Gastroesophageal sphincter (tissue), 3 donors: ENCODE data around the gene ANKRD27.

Experiments used
- EP300 ChIP-seq: sonication (generic); formaldehyde crosslinking; IDR thresholded peaks from one replicate; pipeline ENCODE4 v1.6.1; 2017; ENCODE audit warnings: antibody characterized with exemption, mild to moderate bottlenecking
- POLR2A ChIP-seq, 2 donors: fragments of 450-650 bp; IDR thresholded peaks; one replicate each; pipeline ENCODE4 v1.6.1; 2017; ENCODE audit warnings: antibody characterized with exemption in 2 of 2, mild to moderate bottlenecking in 2 of 2, moderate library complexity in 1 of 2
- POLR2AphosphoS5 ChIP-seq: sonication (generic); formaldehyde crosslinking; IDR thresholded peaks from one replicate; pipeline ENCODE4 v1.6.1; 2017; ENCODE audit warnings: antibody characterized with exemption
- TF ChIP-seq, protein P1 (sequence below), 4 experiments: fragments of 200-600 bp in 2 of 4; fragments of 450-650 bp in 2 of 4; sonication (generic) in 1 of 4; IDR thresholded peaks; one replicate each; pipeline ENCODE4 v1.5.1; 2017 to 2019; ENCODE audit warnings: antibody characterized with exemption in 4 of 4, mild to moderate bottlenecking in 2 of 4, moderate library complexity in 2 of 4

DNA sequence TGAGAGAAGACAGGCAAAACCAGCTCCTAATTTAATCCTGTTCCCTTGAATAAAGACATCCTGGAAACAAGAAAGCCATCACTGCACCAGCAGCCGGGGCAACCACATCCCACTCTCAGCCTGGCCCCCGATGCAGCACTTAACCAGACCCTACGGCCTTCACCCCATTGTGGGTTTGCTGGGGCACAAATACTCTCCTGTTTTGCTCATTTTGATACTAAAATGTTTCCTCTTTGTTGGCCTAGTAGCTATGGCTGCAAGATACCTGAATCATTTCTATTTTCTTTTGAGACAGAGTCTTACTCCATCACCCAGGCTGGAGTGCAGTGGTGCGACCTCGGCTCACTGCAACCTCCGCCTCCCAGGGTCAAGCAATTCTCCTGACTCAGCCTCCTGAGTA, 28.4 kb downstream of the ANKRD27 start:
- TF ChIP-seq, protein P1, sequence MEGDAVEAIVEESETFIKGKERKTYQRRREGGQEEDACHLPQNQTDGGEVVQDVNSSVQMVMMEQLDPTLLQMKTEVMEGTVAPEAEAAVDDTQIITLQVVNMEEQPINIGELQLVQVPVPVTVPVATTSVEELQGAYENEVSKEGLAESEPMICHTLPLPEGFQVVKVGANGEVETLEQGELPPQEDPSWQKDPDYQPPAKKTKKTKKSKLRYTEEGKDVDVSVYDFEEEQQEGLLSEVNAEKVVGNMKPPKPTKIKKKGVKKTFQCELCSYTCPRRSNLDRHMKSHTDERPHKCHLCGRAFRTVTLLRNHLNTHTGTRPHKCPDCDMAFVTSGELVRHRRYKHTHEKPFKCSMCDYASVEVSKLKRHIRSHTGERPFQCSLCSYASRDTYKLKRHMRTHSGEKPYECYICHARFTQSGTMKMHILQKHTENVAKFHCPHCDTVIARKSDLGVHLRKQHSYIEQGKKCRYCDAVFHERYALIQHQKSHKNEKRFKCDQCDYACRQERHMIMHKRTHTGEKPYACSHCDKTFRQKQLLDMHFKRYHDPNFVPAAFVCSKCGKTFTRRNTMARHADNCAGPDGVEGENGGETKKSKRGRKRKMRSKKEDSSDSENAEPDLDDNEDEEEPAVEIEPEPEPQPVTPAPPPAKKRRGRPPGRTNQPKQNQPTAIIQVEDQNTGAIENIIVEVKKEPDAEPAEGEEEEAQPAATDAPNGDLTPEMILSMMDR (IDR thresholded peaks at IDR 0.05), result no peak
- no peak for TF ChIP-seq POLR2A (IDR thresholded peaks at IDR 0.05)
- no peak for TF ChIP-seq POLR2AphosphoS5
- TF ChIP-seq EP300, result no peak
